Choroid plexus epithelial cell (primary cell): Measurements from ENCODE around the gene OTP.
"Not testable (repeated sequence)": the region's sequence is repeated elsewhere in the genome, so short reads cannot be mapped to it uniquely, and the experiment has no call there.

Experiments
- DNase-seq: peaks from one replicate; pipeline ENCODE4 v3.0.0-alpha.2; 2010; ENCODE audit warnings: low read depth
- H3K4me3 ChIP-seq: 2 replicates; pipeline ENCODE4 v1.5.1; 2011; ENCODE audit warnings: low read depth, mild to moderate bottlenecking, control low read depth, low read length, moderate library complexity
- TF ChIP-seq, protein P1 (sequence below): conservative IDR thresholded peaks from 2 replicates; pipeline ENCODE4 v1.5.1; 2011; ENCODE audit warnings: low read depth, mild to moderate bottlenecking, control low read depth, inconsistent platforms, low read length, moderate library complexity

Gene OTP

DNA sequence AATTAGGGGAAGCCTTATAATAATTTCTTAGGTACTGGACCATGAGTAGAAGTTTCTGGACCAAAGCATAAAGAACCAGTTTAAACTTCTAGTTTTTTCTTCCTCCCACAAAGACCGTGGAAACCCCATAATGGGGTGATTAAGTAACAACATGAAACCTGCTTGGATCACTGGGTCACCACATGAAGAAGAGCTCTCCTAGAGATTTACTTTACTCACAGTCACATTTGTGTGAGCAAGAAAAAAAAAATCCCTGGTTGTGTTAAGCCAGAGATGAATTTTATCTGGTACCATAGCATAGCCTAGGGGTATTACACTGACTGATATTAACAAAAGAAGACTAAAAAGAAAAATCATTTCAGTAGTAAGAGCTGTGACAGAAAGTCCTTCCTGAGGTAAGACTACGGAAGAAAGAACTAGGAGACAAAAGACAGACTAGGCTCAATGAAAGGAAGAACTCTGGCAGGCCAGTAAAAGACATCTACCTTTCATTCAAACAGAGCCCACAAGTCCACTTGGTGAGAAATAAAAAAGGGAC, 15.2 kb downstream of the OTP start:
- H3K4me3 ChIP-seq = no peak overlapping the region
- TF ChIP-seq, protein P1, sequence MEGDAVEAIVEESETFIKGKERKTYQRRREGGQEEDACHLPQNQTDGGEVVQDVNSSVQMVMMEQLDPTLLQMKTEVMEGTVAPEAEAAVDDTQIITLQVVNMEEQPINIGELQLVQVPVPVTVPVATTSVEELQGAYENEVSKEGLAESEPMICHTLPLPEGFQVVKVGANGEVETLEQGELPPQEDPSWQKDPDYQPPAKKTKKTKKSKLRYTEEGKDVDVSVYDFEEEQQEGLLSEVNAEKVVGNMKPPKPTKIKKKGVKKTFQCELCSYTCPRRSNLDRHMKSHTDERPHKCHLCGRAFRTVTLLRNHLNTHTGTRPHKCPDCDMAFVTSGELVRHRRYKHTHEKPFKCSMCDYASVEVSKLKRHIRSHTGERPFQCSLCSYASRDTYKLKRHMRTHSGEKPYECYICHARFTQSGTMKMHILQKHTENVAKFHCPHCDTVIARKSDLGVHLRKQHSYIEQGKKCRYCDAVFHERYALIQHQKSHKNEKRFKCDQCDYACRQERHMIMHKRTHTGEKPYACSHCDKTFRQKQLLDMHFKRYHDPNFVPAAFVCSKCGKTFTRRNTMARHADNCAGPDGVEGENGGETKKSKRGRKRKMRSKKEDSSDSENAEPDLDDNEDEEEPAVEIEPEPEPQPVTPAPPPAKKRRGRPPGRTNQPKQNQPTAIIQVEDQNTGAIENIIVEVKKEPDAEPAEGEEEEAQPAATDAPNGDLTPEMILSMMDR = no peak
- DNase-seq = no peak

DNA sequence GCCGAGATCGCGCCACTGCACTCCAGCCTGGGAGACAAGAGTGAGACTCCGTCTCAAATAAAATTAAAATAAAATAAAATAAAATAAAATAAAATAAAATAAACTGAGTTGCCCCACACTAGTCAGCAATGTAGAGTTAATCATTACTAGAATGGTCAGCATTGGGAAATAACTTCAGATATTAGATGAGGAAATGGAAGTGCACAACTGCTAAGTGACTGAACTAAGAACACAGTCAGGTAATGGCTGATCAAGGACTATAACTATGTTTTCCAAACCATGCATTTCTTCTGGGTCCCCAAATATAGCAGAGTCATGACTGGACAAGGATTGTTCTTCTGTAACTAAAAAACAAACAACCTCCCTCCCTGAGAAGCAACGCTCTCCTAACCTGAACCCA, 17.1 kb downstream of the OTP start:
- no peak overlapping the region for H3K4me3 ChIP-seq
- TF ChIP-seq, protein P1 = no peak
- no peak for DNase-seq

DNA sequence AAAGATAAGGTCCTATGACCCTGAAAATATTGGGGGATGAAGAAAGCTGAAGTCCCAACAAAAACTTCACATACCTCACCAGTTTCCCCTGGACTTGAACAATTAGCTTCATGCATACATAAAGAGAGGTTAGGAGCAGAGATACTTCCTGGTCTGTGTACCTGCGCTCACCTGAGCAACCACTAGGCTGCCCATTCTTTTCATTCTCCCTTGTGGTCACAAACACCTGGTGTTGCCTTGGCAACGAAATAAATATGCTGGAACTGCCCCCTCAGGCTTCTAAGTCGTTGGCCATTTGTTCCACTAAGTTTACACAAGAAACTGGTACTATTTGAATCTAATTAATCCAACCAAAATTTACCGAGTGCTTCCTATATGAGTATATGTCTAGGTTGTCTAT, 18.1 kb downstream of the OTP start:
- TF ChIP-seq, protein P1 = no peak

DNA sequence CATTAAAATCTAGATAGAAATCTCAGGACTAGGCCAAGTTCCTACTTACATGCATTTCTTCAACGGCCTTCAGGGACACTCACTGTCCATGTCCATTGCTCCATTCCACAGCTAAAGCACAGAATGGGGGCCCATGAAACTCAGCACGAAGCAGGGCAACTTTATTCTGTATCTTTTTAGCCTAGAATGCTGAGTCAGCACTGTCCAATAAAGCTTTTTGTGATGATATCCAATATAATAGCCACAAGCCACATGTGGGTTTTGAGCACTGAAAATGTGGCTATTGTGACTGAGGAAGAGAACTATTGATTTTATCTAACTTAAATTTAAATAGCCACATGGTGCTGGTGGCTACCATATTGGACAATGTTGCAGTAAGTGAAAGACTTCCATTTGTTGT, 21.6 kb downstream of the OTP start:
- DNase-seq = no peak
- no peak overlapping the region for H3K4me3 ChIP-seq
- TF ChIP-seq, protein P1 = no peak

More for the DNA sequence above, 18.1 kb downstream of the OTP start:
- DNase-seq = no peak
- no peak overlapping the region for H3K4me3 ChIP-seq

DNA sequence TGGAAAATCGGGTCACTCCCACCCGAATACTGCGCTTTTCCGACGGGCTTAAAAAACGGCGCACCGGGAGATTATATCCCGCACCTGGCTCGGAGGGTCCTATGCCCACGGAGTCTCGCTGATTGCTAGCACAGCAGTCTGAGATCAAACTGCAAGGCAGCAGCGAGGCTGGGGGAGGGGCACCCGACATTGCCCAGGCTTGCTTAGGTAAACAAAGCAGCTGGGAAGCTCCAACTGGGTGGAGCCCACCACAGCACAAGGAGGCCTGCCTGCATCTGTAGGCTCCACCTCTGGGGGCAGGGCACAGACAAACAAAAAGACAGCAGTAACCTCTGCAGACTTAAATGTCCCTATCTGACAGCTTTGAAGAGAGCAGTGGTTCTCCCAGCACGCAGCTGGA, 29.6 kb downstream of the OTP start:
- not testable (repeated sequence) for H3K4me3 ChIP-seq, DNase-seq

DNA sequence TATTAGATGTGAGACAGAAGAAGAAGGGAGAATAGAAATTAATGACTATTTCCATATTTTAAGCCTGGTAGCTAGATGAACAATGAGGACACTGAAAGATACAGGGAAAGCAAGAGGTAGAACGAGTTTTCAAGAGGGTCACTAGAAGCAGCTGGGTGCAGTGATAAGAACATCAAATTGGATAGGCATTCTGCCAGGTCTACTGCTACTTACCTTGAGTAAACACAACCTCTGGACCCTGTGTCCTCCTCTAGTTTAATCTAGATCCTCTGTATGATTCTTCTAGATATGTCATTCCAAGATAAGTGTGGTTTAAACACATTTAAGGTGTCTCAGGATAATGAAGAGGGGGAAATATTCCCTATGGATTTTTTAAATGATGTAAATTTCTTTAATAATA, 31.2 kb downstream of the OTP start:
- no peak for DNase-seq
- TF ChIP-seq, protein P1 = no peak
- no peak overlapping the region for H3K4me3 ChIP-seq

DNA sequence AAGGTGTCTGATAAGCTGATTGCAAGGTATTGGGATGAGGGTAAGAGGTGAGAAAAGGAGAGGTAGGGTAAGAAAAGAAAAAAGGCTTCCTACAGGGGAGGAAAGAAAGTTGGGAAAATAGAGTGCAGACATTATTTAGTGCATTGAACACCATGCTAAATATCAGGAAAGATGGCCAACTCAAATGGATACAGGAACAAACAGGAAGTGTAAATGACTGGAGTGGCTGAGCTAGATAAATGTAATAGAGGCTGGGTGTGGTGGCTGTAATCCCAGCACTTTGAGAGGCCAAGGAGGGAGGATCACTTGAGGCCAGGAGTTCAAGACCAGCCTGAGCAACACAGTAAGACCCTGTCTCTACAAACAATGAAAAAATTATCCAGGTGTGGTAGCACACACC, 32.2 kb downstream of the OTP start:
- DNase-seq = no peak
- no peak overlapping the region for H3K4me3 ChIP-seq
- TF ChIP-seq, protein P1 = no peak
